H1 (cell line): ENCODE results near the gene RIPK4. TPM values are rescaled to one million over a fixed set of nuclear protein-coding genes. Genes with fewer than 3 reads are reported as not detected.

Experiments
- microRNA-seq, 2 experiments: library from miRNA; unstranded; fragments of <30 nt; microRNA quantifications; one replicate each; pipeline versions ENCODE4 to v1.2.0, GENCODE V29; 2016 to 2020; ENCODE audit warnings: borderline microRNAs expressed in 2 of 2, borderline number of aligned reads in 2 of 2, borderline replicate concordance in 1 of 2
- polyA plus RNA-seq, 7 experiments: library from polyadenylated mRNA; depleted of rRNA in 3 of 7; stranded (reverse) in 5 of 7; unstranded in 2 of 7; fragments of >200 nt in 5 of 7; fragments of 200-250 nt in 2 of 7; gene quantifications; 1 replicate in 5 of 7; 2 replicates in 1 of 7; 4 replicates in 1 of 7; pipeline versions ENCODE4 v1.2.1 to v1.2.3, GENCODE V29; 2011 to 2013; ENCODE audit warnings: missing spikeins in 2 of 7, mixed read lengths in 2 of 7
- small RNA-seq: library from polyadenylated mRNA; stranded (forward); fragments of <200 nt; extraction: miRNeasy Mini kit (QIAGEN cat#:217004); gene quantifications from one replicate; pipeline ENCODE3, GENCODE V24; 2013; ENCODE audit not compliant: insufficient read depth
- total RNA-seq: library from RNA; stranded (reverse); fragmentation: NEBNext Ultra II Directional; extraction: Animal tissue kit (Norgen Biotek cat#: 25700); gene quantifications from 2 replicates; pipeline ENCODE4 v1.2.1, GENCODE V29; 2021

RIPK4 gene
- total and polyA plus RNA-seq, 2 of the 8 experiments (the other 6 are each of a cell fraction or from before 2014, with no cell fraction given): 2.7 to 5.6 TPM

Small RNA genes lying within 50 kb of the gene (microRNA-seq; reads per million reads assigned to microRNA genes)
- 0 reads per million in 2 experiments for gene MIR6814

Small RNA genes lying within 50 kb of the gene (small RNA-seq; reads per million reads assigned to genes)
- gene MIR6814: not detected

Other genes with a start within 250 kb of the RIPK4 start
- gene PRDM15, start 112.3 kb upstream of the RIPK4 start, total RNA-seq: 10.5 TPM in 2 replicates
- 9.7 and 11.5 TPM in 2 replicates for gene PRDM15, start 112.3 kb upstream of the RIPK4 start, polyA plus RNA-seq (2011; rRNA removed)
- gene C2CD2, start 187.0 kb upstream of the RIPK4 start, total RNA-seq: 12.4 and 13.0 TPM in 2 replicates
- 10.4 and 10.7 TPM in 2 replicates for gene C2CD2, start 187.0 kb upstream of the RIPK4 start, polyA plus RNA-seq (2011; rRNA removed)
- gene ZBTB21, start 243.3 kb upstream of the RIPK4 start, total RNA-seq: 16.2 and 17.8 TPM in 2 replicates
- gene ZBTB21, start 243.3 kb upstream of the RIPK4 start, polyA plus RNA-seq (2011; rRNA removed): 3.9 and 4.0 TPM in 2 replicates